IPS-NIHi7 (cell line): ENCODE measurements around the gene MMGT1.
"Not testable (repeated sequence)": the region's sequence is repeated elsewhere in the genome, so short reads cannot be mapped to it uniquely, and the experiment has no call there.

Source experiments
- DNase-seq: peaks from one replicate; pipeline ENCODE4 v3.0.0; 2012; ENCODE audit warnings: mixed read lengths; ENCODE audit errors: extremely low spot score

MMGT1 gene

DNA sequence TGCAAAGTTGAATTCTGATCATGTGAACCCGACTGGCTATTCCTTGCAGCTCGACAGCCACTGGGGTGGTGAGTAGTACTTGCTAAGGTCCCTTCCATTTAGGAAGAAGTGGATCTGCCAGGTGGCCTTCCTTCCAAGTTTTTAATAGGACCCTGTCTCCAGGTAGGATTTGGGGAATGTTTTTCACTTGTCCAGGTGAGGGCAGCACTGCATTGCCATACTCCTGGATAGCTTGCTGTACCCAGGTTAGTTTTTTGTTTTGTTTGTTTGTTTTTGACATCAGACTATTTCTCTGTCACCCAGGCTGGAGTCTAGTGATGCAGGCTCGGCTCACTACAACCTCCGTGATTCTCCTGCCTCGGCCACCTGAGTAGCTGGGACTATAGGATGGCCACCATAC, 50.4 kb downstream of the MMGT1 start:
- DNase-seq = peak; percentile 43

- DNase-seq = not testable (repeated sequence)
Observed at GRCh38 chrX:135920516-135920915, 53.3 kb downstream of the MMGT1 start.

DNA sequence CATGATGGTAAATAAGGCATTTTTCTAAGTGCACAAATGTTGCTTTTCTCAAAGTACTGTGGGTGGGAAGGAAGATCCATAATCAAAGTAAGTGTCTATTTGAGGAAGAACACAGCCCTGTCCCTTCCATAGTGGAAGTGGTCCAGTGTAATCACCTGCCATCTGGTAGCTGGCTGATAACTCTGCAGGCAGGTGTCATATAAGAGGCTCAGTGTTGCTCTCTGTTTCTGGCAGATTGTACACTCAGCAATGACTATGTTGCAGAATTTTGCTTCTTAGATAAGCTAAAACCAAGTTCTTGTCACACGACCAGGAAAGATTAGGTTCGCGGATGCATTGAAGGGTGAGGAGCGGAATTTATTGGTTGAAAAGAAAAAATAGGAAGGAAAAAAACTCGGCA, 59.4 kb downstream of the MMGT1 start:
- DNase-seq = no peak
